Sciatic nerve (tissue), 2 donors: ENCODE measurements around the gene CBLN1. TPM values are rescaled to one million over a fixed set of nuclear protein-coding genes. Genes with fewer than 3 reads are reported as not detected.

Experiments used
- ATAC-seq: fragments of 200-7000 bp; cut with Tn5 transposase; one replicate; pipeline ENCODE4 v1.9.1; 2020; ENCODE audit warnings: mild to moderate bottlenecking, moderate library complexity
- DNase-seq: peaks from one replicate; pipeline ENCODE4 v3.0.0-alpha.2; 2020; ENCODE audit warnings: low spot score
- intact Hi-C: fragments of 100-400 bp; cut with DNase I; formaldehyde crosslinking; loops from one replicate; pipeline ENCODE4 v1.14.2; 2022
- total RNA-seq: library from RNA; stranded (reverse); fragmentation: NEBNext Ultra II Directional; extraction: Animal tissue kit (Norgen Biotek cat#: 25700); gene quantifications from one replicate; pipeline ENCODE4 v1.2.1, GENCODE V29; 2021
- donor health status: DM: no; HTN: no; CAD: no.
- donor health status: DM: no; HTN: no; CAD: no.

Gene CBLN1
- 0.85 TPM for total RNA-seq

DNA sequence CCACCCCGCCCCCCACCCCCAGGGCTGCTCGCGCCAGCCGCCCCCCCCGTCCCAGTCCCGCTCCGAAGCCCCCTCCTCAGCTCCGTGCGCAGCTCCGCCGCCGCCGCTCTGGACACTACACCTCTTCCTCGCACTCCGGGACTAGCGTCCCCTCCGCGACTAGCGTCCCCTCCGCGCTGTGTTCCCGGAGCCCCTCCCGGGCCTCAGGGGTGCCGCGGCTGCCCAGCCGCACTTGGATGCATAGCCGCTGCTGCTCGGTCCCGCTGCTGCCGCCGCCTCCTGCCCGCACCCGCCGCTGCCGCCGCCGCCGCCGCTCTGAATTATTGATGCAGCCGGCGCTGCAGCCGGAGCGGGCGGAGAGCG, at the start of gene CBLN1:
CBLN1 (minus strand) TSS at position 359 of the 363 bp plus-strand sequence. CDS start 373 bp downstream, outside the sequence.
- DNase-seq (no peak), ATAC-seq (no peak)
- intact Hi-C loops, result no loop called here

DNA sequence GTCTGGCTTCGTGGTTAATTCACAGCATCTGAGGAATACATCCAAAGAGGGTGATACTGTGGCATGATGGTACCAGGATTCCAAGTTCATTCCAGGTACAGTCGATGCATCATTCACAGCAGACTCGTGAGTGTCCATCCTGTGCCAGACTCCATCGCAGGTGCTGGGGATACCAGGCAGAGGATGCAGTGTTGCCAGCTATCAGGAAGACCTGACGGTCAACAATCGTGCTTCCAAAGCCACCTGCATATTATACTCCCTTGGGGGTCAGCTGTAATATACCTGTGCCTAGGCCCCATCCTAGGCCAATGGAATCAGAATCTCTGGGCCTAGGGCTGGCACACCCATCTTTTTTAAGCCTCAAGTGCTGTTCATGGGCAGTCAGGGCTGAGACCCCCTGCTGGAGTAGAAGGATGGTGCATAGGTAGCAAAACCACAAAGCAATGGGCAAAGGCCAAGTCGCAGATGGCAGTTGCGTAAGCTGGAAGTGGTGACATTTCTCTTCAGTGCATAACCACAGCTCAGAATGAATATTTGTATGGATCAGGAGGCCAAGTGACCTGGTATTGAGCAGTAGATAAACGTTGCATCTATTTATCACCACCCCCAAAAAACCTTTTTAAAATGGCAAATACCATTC, 49.0 kb upstream of the CBLN1 start:
- DNase-seq (no peak), ATAC-seq (no peak)
- intact Hi-C loops, result no loop called here

DNA sequence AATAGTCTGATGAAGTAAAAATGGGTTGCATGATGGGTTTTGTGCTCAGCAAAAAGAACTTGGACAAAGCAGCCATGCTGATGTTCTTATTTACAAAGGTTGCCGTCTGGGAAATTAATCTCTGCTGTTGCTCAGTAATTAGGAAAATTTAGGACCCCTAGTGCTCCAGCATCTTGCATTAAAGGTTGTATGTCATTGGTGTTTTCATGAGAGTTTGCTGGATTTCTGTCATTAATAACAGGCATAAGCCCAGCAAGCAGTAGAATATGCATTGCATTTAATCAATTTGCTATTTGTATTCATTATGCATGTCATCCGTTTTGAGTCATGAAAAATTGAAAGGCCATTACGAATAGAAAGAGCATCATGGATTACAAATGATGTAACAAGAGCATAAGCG, 46.7 kb upstream of the CBLN1 start:
- ATAC-seq (no peak), DNase-seq (no peak)
- intact Hi-C loops, result no loop called here

DNA sequence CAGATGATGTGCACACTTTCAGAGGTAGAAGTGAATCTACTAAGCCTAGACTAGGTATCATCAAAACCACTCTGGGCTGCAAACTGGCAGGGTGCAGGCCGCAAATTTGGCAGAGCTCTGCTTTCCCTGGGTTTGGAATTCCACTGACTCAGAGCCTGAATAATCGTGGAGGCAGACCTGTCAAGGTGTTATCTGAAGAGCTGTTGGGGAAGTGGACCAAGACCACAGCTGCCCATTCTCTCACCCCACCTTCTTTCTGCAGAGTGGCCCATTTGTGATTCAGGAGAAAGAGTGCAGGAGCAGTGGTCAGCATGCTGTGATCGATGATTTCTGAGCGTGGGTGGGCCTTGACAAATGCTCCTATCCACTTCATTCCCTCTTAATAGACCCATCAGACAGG, 45.8 kb upstream of the CBLN1 start:
- intact Hi-C loops, result no loop called here
- DNase-seq, result no peak
- no peak for ATAC-seq

DNA sequence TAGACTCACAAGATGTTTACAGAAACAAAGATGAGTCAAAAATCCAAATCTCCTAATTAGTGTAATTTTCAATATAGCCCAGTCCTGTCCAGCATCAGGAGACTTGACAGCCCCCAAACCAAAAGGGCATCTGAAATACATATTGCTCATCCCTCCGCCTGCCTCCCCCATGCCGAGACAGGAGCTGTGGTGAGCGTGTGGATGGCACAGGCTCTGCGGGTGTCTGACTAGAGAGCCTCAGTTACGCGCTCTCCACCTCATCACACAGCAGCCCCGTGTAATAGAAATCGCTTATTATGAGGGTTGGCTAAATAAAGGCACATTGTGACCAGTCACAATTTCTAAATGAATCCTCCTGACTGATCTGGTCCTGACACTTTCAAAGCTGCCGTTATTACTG, 43.1 kb upstream of the CBLN1 start:
- intact Hi-C loops, result no loop called here
- DNase-seq (no peak), ATAC-seq (no peak)

DNA sequence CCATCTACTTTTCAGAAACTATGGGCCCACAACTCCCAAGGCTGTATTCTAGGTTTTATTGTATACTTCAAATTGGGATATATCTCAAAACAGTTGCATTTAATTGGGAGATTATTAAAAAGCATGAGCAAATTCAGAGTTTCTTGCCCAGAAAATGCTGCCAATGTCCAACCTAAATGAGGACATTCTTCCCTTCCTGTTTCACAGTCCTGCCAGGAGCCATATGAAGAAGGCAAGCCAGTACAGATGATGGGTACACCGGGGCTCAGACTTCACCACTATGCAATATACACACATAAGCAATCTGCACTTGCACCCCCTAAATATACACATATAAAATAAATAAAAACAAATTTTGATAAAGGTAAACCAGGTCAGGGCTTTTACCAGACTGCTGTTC, 34.0 kb upstream of the CBLN1 start:
- intact Hi-C loops, result no loop called here
- ATAC-seq, result no peak
- no peak for DNase-seq

DNA sequence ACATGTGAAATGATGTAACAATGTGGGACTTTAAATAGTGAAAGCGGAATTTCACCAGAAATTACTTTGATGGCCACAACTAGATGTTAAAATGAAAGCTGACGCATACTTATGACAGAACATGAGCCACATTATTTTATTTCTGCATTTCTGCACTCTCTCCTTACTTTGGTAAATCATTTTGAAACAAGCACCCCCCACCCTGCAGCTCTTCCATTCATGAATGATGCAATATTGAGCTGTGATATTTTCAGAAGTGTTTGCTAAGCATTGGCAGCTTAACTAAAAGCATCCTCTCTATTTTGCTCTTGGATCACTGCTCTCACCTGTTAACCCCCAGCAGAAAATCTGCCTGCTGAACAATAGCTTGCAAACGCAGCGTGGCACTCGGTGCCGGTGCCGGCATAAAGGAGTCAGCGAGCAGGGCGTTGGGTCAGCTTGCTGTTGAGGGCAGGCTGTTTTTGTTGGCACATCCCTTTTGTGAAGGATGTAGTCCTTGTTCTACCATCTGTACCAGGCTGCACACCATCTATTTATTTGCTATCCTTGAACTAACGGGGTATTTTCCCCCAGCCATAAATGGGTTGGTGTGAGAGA, 30.8 kb upstream of the CBLN1 start:
- intact Hi-C loops, result no loop called here
- no peak for DNase-seq
- no peak for ATAC-seq

DNA sequence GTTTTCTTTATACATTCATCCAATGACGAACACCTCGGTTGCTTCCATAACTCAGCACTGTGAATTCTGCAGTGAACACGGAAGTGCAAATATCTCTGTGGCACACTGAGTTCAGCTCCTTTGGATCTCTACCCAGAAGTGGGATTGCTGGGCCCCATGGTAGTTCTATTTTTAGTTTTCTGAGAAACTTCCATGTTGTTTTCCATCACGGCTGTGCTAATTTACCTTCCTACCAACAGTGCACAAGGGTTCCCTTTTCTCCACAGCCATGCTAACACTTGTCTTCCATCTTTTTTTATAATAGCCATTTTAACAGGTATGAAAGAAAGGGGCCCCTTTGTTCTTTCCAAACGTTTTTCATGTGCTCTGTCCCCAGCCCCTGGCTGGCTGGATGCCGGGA, 30.2 kb upstream of the CBLN1 start:
- DNase-seq (no peak), ATAC-seq (no peak)
- intact Hi-C loops, result no loop called here

DNA sequence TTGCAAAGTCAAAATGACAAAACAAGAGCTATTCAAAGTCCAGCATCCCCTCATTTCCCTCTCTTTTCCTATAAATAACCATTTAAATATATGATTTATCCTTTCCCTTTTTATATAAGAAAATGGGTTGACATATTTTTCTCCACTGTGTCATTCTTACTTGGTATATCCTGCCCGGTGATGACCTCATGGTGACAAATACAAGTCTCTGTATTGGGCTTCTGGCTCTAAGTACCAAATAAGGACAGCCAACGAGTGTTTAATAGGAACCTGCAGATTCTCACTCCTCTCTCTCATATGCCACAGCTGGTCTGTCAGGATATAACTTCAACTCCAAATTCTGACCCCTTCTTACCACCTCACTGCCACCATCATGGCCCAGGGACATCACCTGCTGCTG, 25.5 kb upstream of the CBLN1 start:
- DNase-seq, result no peak
- intact Hi-C loops, result no loop called here
- no peak for ATAC-seq

DNA sequence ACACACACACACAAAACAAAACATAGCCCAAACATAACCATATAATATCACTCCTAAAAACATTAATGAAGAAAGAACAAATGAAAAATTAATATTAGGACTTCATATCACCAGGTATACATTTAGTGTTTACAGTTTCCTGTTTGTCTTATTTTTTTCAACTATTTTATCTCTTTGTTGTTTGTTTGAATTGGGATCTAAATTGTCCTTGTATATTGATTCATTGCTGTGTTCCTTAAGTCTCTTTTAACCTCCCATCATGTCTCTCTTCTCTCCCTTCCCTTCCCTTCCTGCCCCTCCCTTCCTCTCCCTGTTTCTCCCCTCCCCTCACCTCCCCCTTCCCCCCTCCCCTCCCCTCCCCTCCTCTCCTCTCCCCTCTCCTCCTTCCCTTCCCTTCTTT, 23.8 kb upstream of the CBLN1 start:
- intact Hi-C loops, result no loop called here
- no peak for ATAC-seq

DNA sequence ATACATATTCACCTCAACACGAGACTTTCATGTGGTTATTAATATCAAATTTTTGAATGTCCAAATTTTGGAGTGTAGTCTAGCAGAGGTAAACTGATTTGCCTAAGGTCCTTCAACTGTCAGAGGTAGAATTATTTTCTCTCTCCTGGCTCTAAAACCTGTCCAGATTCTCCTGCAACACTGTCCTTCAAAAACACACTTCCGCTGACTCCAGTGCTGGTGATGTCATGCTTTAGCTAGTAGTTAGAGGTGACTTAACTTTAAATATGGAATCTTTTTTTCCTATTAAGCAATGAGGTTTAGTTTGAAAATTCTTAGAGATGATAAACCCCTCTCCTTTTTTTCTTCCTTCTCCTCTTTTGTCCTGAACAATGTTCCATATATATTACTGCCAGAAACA, 10.8 kb upstream of the CBLN1 start:
- intact Hi-C loops, result no loop called here
- no peak for ATAC-seq

More for the DNA sequence above, 23.8 kb upstream of the CBLN1 start:
- DNase-seq, result no peak

DNA sequence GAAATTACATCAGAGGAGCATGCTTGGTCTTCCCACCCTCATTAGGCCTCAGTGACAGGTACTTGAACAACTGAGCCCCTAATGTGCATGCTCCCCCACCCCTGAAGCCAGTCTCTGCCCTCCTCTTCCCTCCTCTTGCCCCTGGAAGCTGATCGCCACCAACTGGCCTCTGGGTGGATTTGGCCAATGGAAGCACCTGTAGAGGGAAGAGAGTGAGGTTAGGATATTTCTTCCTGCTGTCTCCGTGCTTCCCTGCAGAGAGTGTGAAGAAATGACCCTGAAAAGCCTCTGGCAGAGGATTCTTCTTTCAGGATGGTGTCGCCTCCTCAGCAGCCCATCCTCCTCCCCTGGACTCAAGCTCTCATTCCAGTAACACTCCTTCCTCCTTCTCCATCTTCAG, 5.9 kb upstream of the CBLN1 start:
- DNase-seq (no peak), ATAC-seq (no peak)
- intact Hi-C loops, result no loop called here

More for the DNA sequence above, 10.8 kb upstream of the CBLN1 start:
- no peak for DNase-seq

DNA sequence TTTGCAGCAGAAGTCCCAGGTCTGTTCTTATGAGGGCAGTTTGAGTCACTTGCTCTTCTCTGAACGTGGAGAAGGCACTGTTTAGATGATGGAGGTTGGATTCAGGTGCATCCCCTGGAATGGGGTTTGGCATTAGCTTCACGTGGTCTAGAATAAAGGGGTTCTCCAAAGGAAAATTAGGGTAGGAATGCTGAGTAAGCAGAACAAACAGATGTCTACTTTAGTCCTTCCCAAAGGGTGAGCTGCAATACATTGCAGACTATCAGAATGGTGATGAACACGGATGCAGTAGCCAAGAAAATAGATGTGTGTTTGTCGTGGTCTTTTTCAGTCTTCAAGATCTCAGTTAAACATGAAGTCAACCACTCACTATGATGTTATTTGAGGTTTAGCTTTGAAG, 3.3 kb upstream of the CBLN1 start:
- intact Hi-C loops, result no loop called here
- DNase-seq (no peak), ATAC-seq (no peak)

DNA sequence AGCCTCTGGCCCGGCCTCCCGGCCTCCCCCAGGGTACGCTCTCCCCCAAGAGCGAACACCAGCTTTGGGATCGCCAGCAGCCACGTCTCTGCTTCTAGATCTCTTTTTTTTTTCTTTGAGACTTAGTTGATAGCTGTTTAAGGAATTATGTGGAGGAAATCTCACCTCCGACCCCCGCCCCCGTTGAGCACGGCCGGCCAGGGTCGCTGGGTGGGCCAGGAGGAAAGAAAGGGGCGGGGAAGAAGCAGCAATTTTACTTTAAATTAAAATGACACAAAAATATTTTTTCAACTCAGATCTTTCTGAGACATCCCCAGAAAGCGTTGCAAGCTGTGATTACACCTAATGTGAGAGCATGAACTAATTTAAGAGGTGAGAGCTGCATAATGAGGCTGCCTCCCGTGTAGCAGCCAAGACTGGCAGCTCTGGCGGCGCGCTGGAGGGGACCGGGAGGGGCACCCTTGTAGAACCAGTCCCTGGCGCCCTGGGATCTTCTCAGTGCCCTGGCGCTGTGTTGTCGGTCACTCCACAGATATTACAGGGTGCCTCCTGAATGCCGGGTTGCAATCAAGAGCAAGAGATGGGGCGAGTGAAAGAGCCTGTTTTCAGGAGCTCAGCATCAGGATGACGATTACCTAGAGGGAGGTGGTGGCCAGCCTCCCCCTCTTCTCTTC, 1.9 kb upstream of the CBLN1 start:
- DNase-seq (no peak), ATAC-seq (no peak)
- intact Hi-C loops, result no loop called here

DNA sequence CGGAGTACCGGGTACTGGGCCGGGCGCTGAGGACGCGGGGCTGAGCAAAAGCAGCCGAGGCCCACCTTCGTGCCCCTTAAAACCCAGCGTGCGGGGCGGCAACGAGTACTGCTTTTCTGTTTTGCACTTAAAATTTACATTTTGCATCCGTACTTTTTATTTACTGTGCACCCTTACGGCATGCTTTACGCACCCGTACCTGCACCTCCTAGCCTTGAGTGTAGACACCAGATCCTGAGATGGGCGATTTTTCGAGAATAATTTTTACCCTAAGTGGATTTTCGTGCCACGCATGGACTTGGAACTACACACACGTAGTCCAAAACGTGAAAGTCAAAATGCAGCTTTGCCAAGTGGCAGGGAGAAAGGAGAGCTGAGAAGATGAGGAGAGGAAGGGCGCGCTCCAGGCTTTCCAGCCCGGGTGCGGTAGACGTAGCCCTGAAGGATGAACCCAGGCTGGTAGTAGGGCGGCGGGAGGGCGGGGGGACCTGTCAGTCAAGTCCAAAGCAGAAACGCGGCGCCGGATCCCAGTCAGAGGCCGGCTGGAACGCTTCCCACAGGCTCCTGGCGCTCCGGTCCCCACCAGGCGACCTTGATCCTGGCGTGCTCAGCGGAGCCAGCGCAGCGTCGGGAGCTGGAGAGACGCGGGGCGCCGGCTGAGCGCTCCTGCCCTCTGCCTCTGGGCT, 1.2 kb upstream of the CBLN1 start:
- ATAC-seq (no peak), DNase-seq (no peak)
- intact Hi-C loops, result no loop called here

DNA sequence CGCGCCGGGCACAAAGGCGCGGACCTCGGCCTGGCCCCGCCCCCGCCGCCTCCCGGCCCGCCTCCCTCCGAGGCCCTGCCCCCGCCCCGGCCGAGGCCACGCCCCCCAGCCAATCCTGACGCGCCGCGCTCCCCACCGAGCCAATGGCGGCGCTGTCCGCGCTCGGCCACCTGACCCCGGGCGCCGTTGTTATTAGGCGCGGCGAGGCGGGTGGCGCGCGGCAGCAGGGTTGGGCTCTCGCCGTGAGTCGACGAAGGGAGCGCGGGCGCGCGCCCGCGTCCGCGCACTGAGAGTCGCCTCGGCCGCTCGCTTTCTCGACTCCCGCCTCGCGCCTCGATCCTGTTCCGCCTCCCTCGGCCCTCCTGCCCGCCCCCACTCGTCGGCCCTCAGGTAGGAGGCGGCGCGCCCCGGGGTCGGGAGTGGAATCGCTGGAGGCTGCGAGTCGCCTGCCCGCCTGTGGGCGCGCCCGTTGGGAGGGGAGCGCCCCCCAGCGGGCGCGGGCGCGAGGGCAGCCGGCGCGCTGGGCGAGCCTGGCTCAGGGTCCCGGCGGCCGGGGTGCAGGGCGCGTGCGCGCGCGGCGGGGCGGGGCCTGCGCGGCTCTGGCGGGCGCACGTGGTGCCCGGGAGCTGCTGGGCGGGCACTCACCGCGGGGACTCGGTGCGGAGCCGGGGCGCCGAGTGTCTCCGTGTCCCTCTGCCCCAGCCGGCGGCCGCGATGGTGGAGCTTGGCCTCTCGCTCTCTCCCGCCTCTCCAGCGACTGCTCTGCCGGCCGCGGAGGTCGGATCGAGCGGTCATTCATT, 405 bp upstream of the CBLN1 start:
- DNase-seq (peak; percentile 82), ATAC-seq (peak; percentile 91)
- intact Hi-C loops, result no loop called here

DNA sequence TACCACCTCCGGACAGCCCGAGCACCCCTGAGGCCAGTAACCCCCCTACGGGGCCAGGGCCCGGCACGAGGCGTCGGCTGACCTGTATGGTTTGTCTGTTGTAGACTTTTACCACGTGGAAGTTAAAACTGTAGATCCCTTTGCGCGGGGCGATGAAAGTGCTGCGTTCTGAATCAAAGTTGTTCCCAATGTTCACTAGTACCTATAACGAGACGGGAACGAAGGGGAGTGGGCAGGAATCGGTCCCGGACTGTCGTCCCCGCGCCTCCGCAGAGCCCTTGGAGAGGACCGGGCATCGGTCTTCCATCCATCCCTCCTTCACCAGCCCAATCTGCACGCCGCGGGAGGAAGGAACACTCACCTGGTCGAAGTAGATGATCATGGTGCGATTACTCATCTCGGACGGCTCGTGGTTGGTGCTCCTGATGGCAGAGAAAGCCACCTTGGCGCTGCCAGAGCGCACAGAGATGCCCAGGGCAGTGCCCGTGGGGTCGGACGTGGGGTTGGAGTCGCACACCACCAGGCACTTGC, 732 bp downstream of the CBLN1 start:
- no peak for ATAC-seq
- no peak for DNase-seq
- intact Hi-C loops, result no loop called here

DNA sequence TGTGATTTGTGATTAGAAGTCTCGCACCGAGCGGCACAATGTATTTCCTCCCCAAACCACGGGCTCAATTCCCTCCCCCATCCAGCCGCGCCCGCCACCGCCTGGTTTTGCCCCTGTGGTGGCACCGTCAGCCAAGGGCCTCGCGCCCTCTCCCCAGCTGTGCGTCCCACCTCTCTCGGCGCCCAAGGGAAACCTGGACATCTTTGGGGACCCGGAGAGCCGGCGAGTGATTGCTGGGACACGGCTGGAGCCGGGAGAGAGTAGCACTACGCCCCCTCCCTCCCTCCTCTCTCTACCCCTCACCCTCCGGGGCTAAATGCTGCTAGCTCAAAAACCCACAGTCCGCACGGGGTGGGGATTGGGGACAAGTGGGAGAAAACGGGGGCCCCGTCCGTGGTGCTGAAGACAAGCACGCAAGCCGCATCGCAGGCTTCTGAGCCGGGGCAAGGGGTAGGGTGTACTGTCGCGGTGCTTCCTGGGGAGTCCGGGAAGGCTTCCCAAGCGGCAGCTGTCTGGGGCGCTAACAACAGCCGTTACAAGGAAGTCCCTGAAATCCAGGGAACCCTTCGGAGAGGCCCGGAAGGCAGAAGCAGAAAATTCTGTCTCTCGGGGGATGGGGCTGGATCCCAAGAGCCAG, 1.4 kb downstream of the CBLN1 start:
- intact Hi-C loops, result no loop called here
- ATAC-seq (no peak), DNase-seq (no peak)
